BLaER1 (cell line): ENCODE measurements around the gene DSCAML1.

Source experiments
- H3K27ac ChIP-seq: shearing (Covaris generic); formaldehyde crosslinking; 2 replicates; pipeline ENCODE4 v1.8.1; 2022
- H3K27me3 ChIP-seq: shearing (Covaris generic); formaldehyde crosslinking; 2 replicates; pipeline ENCODE4 v1.8.1; 2022
- H3K36me3 ChIP-seq: shearing (Covaris generic); formaldehyde crosslinking; 2 replicates; pipeline ENCODE4 v1.8.1; 2022
- H3K4me1 ChIP-seq: shearing (Covaris generic); formaldehyde crosslinking; 2 replicates; pipeline ENCODE4 v1.8.1; 2022
- H3K4me2 ChIP-seq: shearing (Covaris generic); formaldehyde crosslinking; 2 replicates; pipeline ENCODE4 v1.8.1; 2022
- H3K4me3 ChIP-seq: shearing (Covaris generic); formaldehyde crosslinking; 2 replicates; pipeline ENCODE4 v1.8.1; 2022
- H3K9ac ChIP-seq: shearing (Covaris generic); formaldehyde crosslinking; 2 replicates; pipeline ENCODE4 v1.8.1; 2022
- H3K9me3 ChIP-seq: shearing (Covaris generic); formaldehyde crosslinking; 2 replicates; pipeline ENCODE4 v1.8.1; 2022
- H4K20me1 ChIP-seq: shearing (Covaris generic); formaldehyde crosslinking; 2 replicates; pipeline ENCODE4 v1.8.1; 2022
- Cebpa-rat ChIP-seq: shearing (Covaris generic); IDR thresholded peaks from 2 replicates; pipeline ENCODE4 v1.8.1; 2022

DSCAML1 gene

GRCh38 chr11:117517097-117517496, 279.9 kb downstream of the DSCAML1 start:
- no peak overlapping the region for H3K9ac ChIP-seq
- no peak overlapping the region for H3K4me2 ChIP-seq
- no peak for TF ChIP-seq Cebpa-rat
- H4K20me1 ChIP-seq, result no peaks in the 10 kb centered on the region
- no peak overlapping the region for H3K4me3 ChIP-seq
- no peak overlapping the region for H3K27ac ChIP-seq
- no peaks in the 10 kb centered on the region for H3K27me3 ChIP-seq
- H3K36me3 ChIP-seq, result no peaks in the 10 kb centered on the region
- H3K9me3 ChIP-seq, result no peaks in the 10 kb centered on the region
- H3K4me1 ChIP-seq, result peaks cover 38% of the 10 kb centered on the region

GRCh38 chr11:117515892-117516787, 280.9 kb downstream of the DSCAML1 start:
- H3K9me3 ChIP-seq, result no peaks in the 10 kb centered on the region
- no peaks in the 10 kb centered on the region for H3K36me3 ChIP-seq
- no peaks in the 10 kb centered on the region for H3K27me3 ChIP-seq
- H4K20me1 ChIP-seq, result no peaks in the 10 kb centered on the region
- H3K9ac ChIP-seq, result no peak overlapping the region
- H3K27ac ChIP-seq, result no peak overlapping the region
- H3K4me2 ChIP-seq, result no peak overlapping the region
- no peak overlapping the region for H3K4me3 ChIP-seq
- peaks cover 48% of the 10 kb centered on the region for H3K4me1 ChIP-seq
- no peak for TF ChIP-seq Cebpa-rat

GRCh38 chr11:117514256-117514655, 282.8 kb downstream of the DSCAML1 start:
- Histone ChIP-seq H3K4me1 (peaks cover 55% of the 10 kb centered on the region), H3K4me2 (peak overlapping the region; percentile 95), H4K20me1 (no peaks in the 10 kb centered on the region), H3K36me3 (no peaks in the 10 kb centered on the region), H3K27ac (no peak overlapping the region; the same call in 1 of the 2 replicates), H3K4me3 (no peak overlapping the region), H3K9me3 (no peaks in the 10 kb centered on the region), H3K27me3 (no peaks in the 10 kb centered on the region), H3K9ac (no peak overlapping the region; the same call in 1 of the 2 replicates)
- TF ChIP-seq Cebpa-rat, result no peak

- Histone ChIP-seq H3K27me3 (no peaks in the 10 kb centered on the region), H4K20me1 (no peaks in the 10 kb centered on the region), H3K27ac (peak overlapping the region; percentile 12; the same call in 1 of the 2 replicates), H3K4me2 (peak overlapping the region; percentile 95), H3K36me3 (no peaks in the 10 kb centered on the region), H3K4me3 (no peak overlapping the region), H3K9ac (no peak overlapping the region; the same call in 1 of the 2 replicates), H3K9me3 (no peaks in the 10 kb centered on the region), H3K4me1 (peaks cover 50% of the 10 kb centered on the region)
- no peak for TF ChIP-seq Cebpa-rat
Observed at GRCh38 chr11:117513666-117514065, 283.4 kb downstream of the DSCAML1 start.

GRCh38 chr11:117511931-117512539, 285.0 kb downstream of the DSCAML1 start:
- H3K27me3 ChIP-seq, result no peaks in the 10 kb centered on the region

GRCh38 chr11:117511483-117511930, 285.5 kb downstream of the DSCAML1 start:
- H4K20me1 ChIP-seq, result no peaks in the 10 kb centered on the region
- 0 out of 2 replicates have a peak overlapping the region, but pooled peaks have one; percentile 66 for H3K27ac ChIP-seq
- TF ChIP-seq Cebpa-rat, result no peak
- no peaks in the 10 kb centered on the region for H3K36me3 ChIP-seq
- no peaks in the 10 kb centered on the region for H3K27me3 ChIP-seq
- H3K9me3 ChIP-seq, result no peaks in the 10 kb centered on the region
- no peak overlapping the region for H3K9ac ChIP-seq
- peak overlapping the region; percentile 95 for H3K4me2 ChIP-seq
- H3K4me3 ChIP-seq, result peak overlapping the region; percentile 31; the same call in 1 of the 2 replicates
- H3K4me1 ChIP-seq, result peaks cover 50% of the 10 kb centered on the region

More at GRCh38 chr11:117511931-117512539, 285.0 kb downstream of the DSCAML1 start:
- H3K9ac ChIP-seq, result peak overlapping the region; percentile 38; the same call in 1 of the 2 replicates
- peaks cover 50% of the 10 kb centered on the region for H3K4me1 ChIP-seq
- no peaks in the 10 kb centered on the region for H3K36me3 ChIP-seq
- H3K4me2 ChIP-seq, result peak overlapping the region; percentile 95
- no peaks in the 10 kb centered on the region for H3K9me3 ChIP-seq
- no peak for TF ChIP-seq Cebpa-rat
- H4K20me1 ChIP-seq, result no peaks in the 10 kb centered on the region
- peak overlapping the region; percentile 31 for H3K4me3 ChIP-seq
- H3K27ac ChIP-seq, result peak overlapping the region; percentile 66

GRCh38 chr11:117510646-117511045, 286.4 kb downstream of the DSCAML1 start:
- H3K4me1 ChIP-seq, result peaks cover 50% of the 10 kb centered on the region
- no peaks in the 10 kb centered on the region for H3K27me3 ChIP-seq
- no peak overlapping the region for H3K4me3 ChIP-seq
- no peaks in the 10 kb centered on the region for H3K9me3 ChIP-seq
- no peaks in the 10 kb centered on the region for H3K36me3 ChIP-seq
- no peaks in the 10 kb centered on the region for H4K20me1 ChIP-seq
- H3K4me2 ChIP-seq, result peak overlapping the region; percentile 95
- H3K9ac ChIP-seq, result no peak overlapping the region
- peak overlapping the region; percentile 40; the same call in 1 of the 2 replicates for H3K27ac ChIP-seq
- TF ChIP-seq Cebpa-rat, result no peak

- Histone ChIP-seq H3K36me3 (no peaks in the 10 kb centered on the region), H3K4me3 (no peak overlapping the region), H3K4me2 (0 out of 2 replicates have a peak overlapping the region, but pooled peaks have one; percentile 95), H3K27ac (no peak overlapping the region), H4K20me1 (no peaks in the 10 kb centered on the region), H3K9me3 (no peaks in the 10 kb centered on the region), H3K4me1 (peaks cover 50% of the 10 kb centered on the region), H3K27me3 (no peaks in the 10 kb centered on the region), H3K9ac (no peak overlapping the region)
- TF ChIP-seq Cebpa-rat, result no peak
Observed at GRCh38 chr11:117509543-117509942, 287.5 kb downstream of the DSCAML1 start.

GRCh38 chr11:117506971-117507370, 290.0 kb downstream of the DSCAML1 start:
- Histone ChIP-seq H3K4me2 (no peak overlapping the region), H4K20me1 (no peaks in the 10 kb centered on the region), H3K4me1 (peaks cover 25% of the 10 kb centered on the region), H3K27me3 (no peaks in the 10 kb centered on the region), H3K27ac (no peak overlapping the region), H3K4me3 (no peak overlapping the region), H3K9ac (no peak overlapping the region), H3K36me3 (no peaks in the 10 kb centered on the region), H3K9me3 (no peaks in the 10 kb centered on the region)
- TF ChIP-seq Cebpa-rat, result no peak
